Left forelimb (tissue), 1 donor: ENCODE results near the gene FMNL2.

Source experiments
- DNase-seq: peaks from one replicate; pipeline ENCODE4 v3.0.0-alpha.2; 2018; ENCODE audit warnings: low spot score

Gene FMNL2

GRCh38 chr2:152426801-152427200 lies 91.8 kb downstream of the FMNL2 start:
- DNase-seq = no peak

- no peak for DNase-seq
Measured at GRCh38 chr2:152427902-152428301, 92.9 kb downstream of the FMNL2 start.

- no peak for DNase-seq
Measured at GRCh38 chr2:152428800-152429582, 94.0 kb downstream of the FMNL2 start.

GRCh38 chr2:152430876-152431275 lies 95.9 kb downstream of the FMNL2 start:
- no peak for DNase-seq

DNA sequence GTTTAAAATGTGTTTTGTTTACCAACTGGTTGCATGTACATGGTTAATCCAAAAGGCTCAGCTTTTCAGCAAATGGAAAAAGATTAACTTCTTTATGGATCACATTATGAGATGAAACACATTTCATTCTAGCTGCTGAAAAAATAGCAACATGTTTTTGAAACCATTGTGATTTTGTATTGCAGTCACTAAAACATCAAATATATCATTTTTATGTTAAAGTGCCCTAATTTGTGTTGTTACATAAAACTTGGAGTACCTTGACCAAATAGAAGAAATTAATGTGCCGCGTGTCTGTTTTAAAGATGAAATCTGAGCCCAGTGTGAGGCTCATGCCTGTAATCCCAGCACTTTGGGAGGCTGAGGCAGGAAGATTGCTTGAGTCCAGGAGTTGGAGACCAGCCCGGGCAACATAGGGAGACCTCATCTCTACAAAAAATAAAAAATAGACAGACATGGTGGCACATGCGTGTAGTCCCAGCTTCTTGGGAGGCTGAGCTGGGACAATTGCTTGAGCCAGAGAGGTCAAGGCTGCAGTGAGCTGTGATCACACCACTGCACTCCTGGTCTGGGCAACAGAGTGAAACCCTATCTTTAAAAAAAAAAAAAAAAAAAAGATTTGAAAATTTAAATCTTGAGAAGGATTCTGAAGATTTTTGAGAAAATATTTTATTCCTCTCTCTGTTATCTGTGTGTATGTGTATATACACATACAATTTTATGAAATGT lies 96.6 kb downstream of the FMNL2 start:
- DNase-seq = no peak

GRCh38 chr2:152432206-152432653 lies 97.3 kb downstream of the FMNL2 start:
- DNase-seq = no peak

GRCh38 chr2:152432765-152433164 lies 97.8 kb downstream of the FMNL2 start:
- DNase-seq = no peak

- DNase-seq = no peak
Measured at GRCh38 chr2:152433289-152433688, 98.3 kb downstream of the FMNL2 start.

GRCh38 chr2:152433791-152434190 lies 98.8 kb downstream of the FMNL2 start:
- no peak for DNase-seq

GRCh38 chr2:152434395-152435182 lies 99.6 kb downstream of the FMNL2 start:
- no peak for DNase-seq

DNA sequence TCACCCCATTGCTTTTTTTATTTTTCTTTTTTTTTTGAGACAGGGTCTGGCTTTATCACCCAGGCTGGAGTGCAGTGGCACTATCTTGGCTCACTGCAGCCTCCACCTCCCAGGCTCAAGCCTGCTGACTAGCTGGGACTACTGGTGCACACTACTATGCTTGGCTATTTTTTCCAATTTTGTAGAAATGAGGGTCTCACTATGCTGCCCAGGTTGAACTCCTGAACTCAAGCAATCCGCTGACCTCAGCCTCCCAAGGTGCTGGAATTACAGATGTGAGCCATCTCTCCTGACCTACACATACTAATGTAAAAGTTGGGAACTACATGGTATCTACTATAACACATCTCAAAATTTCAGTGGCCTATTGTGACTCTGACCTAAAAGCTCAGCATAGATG lies 101.2 kb downstream of the FMNL2 start:
- no peak for DNase-seq

DNA sequence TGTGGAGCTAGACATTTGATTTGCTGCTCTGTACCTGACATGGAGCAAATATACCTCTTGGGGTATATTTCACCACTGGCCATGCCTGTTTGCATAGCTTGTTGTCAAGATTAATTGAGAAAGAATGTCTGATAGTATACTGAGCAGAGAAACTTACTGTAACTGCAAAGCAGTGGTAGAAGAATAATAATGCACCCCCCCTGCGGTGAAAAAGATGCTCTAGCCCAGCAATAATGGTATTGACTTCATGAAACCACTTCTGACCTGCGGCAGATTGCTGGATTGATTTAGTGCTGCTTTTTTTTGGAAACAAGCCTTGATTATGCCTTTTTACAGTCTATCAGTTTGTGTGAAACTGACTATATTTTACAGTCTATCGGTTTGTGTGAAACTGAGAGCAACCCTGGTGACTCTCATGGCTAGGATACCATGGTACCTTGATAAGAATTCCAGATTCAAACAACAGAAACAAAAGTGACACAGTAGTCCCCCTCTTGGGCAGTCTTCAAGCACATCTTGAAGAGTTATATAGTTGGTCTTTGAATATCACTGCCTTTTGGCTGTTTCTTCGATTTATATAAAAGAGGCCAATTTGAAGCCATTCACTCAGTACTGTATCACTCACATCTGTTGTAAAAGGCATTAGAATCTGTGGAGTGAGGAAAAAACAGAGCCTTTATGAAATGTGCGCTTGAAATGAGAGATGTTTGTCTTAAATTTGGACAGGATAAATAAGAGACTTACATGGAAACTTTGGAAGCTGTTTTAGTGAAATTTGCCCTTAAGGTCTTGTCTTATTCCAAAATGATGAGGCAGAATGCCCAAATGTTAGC lies 102.5 kb downstream of the FMNL2 start:
- DNase-seq = no peak

DNA sequence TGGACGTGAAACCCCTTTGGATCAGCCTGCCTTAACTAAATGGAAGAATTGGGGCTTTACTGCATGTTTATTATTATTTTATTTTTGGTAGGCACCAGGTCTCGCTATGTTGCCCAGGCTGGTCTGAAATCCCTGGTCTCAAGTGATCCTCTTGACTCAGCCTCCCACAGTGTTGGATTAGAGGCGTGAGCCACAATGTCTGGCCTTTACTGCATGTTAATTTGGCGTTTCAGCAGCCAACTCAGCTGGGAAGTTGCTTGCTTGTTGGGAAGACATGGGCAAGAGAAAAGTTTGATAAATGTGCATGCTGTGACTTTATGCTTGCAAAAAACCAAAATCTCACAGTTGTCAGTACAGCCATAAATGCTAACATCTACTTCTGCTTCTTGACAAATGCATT lies 105.1 kb downstream of the FMNL2 start:
- DNase-seq = no peak

- DNase-seq = no peak
Measured at GRCh38 chr2:152440460-152440859, 105.5 kb downstream of the FMNL2 start.

- DNase-seq = no peak
Measured at GRCh38 chr2:152441961-152442360, 107.0 kb downstream of the FMNL2 start.

GRCh38 chr2:152443771-152444170 lies 108.8 kb downstream of the FMNL2 start:
- no peak for DNase-seq

- DNase-seq = no peak
Measured at GRCh38 chr2:152444448-152444847, 109.5 kb downstream of the FMNL2 start.

- DNase-seq = no peak
Measured at GRCh38 chr2:152445375-152445774, 110.4 kb downstream of the FMNL2 start.

GRCh38 chr2:152445791-152446201 lies 110.8 kb downstream of the FMNL2 start:
- no peak for DNase-seq

GRCh38 chr2:152446213-152446612 lies 111.2 kb downstream of the FMNL2 start:
- no peak for DNase-seq

DNA sequence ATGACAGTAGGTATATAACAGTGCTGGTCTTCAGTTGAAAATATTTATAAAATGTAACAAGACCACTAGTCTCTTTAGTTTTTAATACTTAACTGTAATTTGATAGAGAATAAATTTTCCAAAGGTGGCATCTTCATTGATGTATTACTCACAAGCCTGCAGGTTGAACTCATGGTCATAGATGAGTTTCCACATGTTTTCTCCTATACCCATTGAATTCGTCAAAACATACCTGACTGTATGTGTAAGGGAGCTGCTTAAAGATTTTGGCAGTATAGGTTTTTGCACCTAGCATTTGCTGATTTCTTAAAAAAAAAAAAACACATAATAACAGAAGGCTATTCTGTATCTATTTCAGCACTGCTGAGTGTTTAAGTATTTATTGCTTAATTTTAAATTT lies 112.9 kb downstream of the FMNL2 start:
- no peak for DNase-seq

DNA sequence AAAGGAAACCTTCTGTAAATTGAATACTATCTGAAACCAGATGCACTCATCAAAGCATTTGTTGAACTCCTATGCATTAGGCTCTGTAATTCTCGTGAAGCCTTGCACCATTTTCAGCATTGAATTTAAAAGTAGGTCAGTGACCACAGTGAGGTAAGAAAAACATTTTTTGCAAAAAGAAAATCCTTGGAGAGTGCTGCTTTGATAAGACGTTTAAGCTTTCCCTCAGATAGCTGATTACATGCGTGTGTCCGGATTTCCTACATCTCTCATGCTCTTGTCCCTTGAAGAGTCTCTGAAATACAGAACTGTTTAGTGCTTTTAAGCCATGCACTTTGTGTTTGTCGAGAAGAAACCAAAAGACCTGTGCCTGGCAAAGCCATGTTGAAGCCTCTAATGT lies 113.6 kb downstream of the FMNL2 start:
- no peak for DNase-seq
